ENCODE results near the gene SDHA. TPM values are rescaled to one million over a fixed set of nuclear protein-coding genes. Genes with fewer than 3 reads are reported as not detected.

SDHA gene
- total and polyA plus RNA-seq, 12 donors = 116 to 296 (median 202) TPM

- no peak overlapping the region for H3K4me3 ChIP-seq
- WGBS, 4 donors = 76 to 94% (median 85%) methylated on average over 12 to 22 of the region's 22 CpGs
- no peak for DNase-seq
- H3K36me3 ChIP-seq (replicated peaks in 1 of 2) = no peaks in the 10 kb centered on the region
- intact Hi-C loops (cut with DNase I) = no loop called here
- H3K4me1 ChIP-seq (replicated peaks in 1 of 2) = no peaks in the 10 kb centered on the region
- H3K27me3 ChIP-seq = no peaks in the 10 kb centered on the region
- H3K27ac ChIP-seq = no peak overlapping the region
- no peaks in the 10 kb centered on the region for H3K9me3 ChIP-seq (replicated peaks in 1 of 3)
- no peak for TF ChIP-seq CTCF (IDR thresholded peaks at IDR 0.05)
- no peak for TF ChIP-seq POLR2A (IDR thresholded peaks at IDR 0.05)
Measured at GRCh38 chr5:181566-181965, 36.6 kb upstream of the SDHA start.

GRCh38 chr5:182126-182525 lies 36.0 kb upstream of the SDHA start:
- H3K4me1 ChIP-seq (replicated peaks in 1 of 2) = no peaks in the 10 kb centered on the region
- H3K36me3 ChIP-seq (replicated peaks in 1 of 2) = no peaks in the 10 kb centered on the region
- DNase-seq = no peak
- WGBS, 4 donors = 91 to 95% (median 92%) methylated on average over 7 to 12 of the region's 12 CpGs
- H3K27me3 ChIP-seq = no peaks in the 10 kb centered on the region
- H3K9me3 ChIP-seq (replicated peaks in 1 of 3) = no peaks in the 10 kb centered on the region
- intact Hi-C loops (cut with DNase I) = no loop called here
- TF ChIP-seq POLR2A (IDR thresholded peaks at IDR 0.05) (no peak), CTCF (IDR thresholded peaks at IDR 0.05) (no peak)
- no peak overlapping the region for H3K4me3 ChIP-seq
- no peak overlapping the region for H3K27ac ChIP-seq

- TF ChIP-seq CTCF (IDR thresholded peaks at IDR 0.05) (no peak), POLR2A (IDR thresholded peaks at IDR 0.05) (no peak)
- Histone ChIP-seq H3K27ac (no peak overlapping the region), H3K4me1 (replicated peaks in 1 of 2) (peaks cover 0 to 6% of the 10 kb centered on the region in 2 donors), H3K27me3 (no peaks in the 10 kb centered on the region), H3K9me3 (replicated peaks in 1 of 3) (no peaks in the 10 kb centered on the region), H3K36me3 (replicated peaks in 1 of 2) (no peaks in the 10 kb centered on the region), H3K4me3 (no peak overlapping the region)
- intact Hi-C loops (cut with DNase I) = no loop called here
- WGBS, 4 donors = 85 to 87% (median 86%) methylated on average over 7 of the region's 7 CpGs
- no peak for DNase-seq
Measured at GRCh38 chr5:184471-184870, 33.6 kb upstream of the SDHA start.

- no peak for TF ChIP-seq CTCF (IDR thresholded peaks at IDR 0.05)
- TF ChIP-seq POLR2A (IDR thresholded peaks at IDR 0.05) = no peak
- H3K27ac ChIP-seq = no peak overlapping the region
- H3K4me3 ChIP-seq = no peak overlapping the region
- 78 to 84% (median 83%) methylated on average over 11 to 21 of the region's 21 CpGs for WGBS, 4 donors
- H3K9me3 ChIP-seq (replicated peaks in 1 of 3) = no peaks in the 10 kb centered on the region
- peaks cover 0 to 6% of the 10 kb centered on the region in 2 donors for H3K4me1 ChIP-seq (replicated peaks in 1 of 2)
- intact Hi-C loops (cut with DNase I) = no loop called here
- H3K36me3 ChIP-seq (replicated peaks in 1 of 2) = no peaks in the 10 kb centered on the region
- no peak for DNase-seq
- no peaks in the 10 kb centered on the region for H3K27me3 ChIP-seq
Measured at GRCh38 chr5:185095-186070, 32.7 kb upstream of the SDHA start.
